Gastrocnemius medialis (tissue), 4 donors: ENCODE data around the gene BAHCC1.

Source experiments
- POLR2A ChIP-seq, 2 donors: fragments of 450-650 bp; IDR thresholded peaks; one replicate each; pipeline ENCODE4 v1.6.1; 2017; ENCODE audit warnings: antibody characterized with exemption in 2 of 2, mild to moderate bottlenecking in 2 of 2, moderate library complexity in 2 of 2
- TF ChIP-seq, protein P1 (sequence below), 5 experiments: fragments of 450-650 bp in 3 of 5; fragments of 200-600 bp in 2 of 5; sonication (generic) in 2 of 5; IDR thresholded peaks in 4 of 5; conservative IDR thresholded peaks in 1 of 5; 1 replicate in 4 of 5; 2 replicates in 1 of 5; pipeline ENCODE4 v1.5.1; 2016 to 2019; ENCODE audit warnings: antibody characterized with exemption in 5 of 5, mild to moderate bottlenecking in 3 of 5, moderate library complexity in 3 of 5

DNA sequence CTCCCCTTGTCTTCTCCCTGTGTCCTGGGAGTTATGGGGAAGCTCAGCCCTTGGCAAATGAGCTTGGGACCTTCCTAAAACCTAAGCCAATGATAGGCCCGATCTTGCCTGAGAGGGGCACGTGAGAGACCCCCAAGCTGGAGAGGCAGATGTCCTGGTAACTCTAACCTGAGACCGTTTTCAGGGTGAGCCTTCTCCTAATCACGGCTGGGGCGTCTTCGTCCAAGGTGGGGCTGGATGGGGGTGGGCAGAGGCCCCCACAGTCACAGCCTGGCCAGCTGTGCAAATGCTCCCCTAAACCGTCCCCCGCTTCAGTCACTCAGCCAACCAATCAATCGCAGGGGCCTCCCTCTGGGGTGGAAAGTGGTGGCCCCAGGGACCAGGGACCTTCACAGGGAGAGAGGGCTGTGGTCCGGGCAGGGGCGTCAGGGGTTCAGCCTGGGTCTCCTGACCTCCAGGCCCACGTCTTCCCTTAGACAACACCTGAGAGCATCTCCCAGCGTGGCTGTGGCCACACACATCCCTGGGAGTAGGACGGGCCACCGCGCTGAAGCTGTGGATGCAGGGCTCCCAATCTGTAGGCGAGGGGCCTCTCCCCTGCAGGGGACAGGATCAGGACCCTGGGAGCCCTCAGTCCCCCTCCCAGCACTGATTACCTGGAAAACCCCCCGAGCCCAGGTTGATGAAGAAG is 86.7 kb downstream of the BAHCC1 start:
- TF ChIP-seq, protein P1, sequence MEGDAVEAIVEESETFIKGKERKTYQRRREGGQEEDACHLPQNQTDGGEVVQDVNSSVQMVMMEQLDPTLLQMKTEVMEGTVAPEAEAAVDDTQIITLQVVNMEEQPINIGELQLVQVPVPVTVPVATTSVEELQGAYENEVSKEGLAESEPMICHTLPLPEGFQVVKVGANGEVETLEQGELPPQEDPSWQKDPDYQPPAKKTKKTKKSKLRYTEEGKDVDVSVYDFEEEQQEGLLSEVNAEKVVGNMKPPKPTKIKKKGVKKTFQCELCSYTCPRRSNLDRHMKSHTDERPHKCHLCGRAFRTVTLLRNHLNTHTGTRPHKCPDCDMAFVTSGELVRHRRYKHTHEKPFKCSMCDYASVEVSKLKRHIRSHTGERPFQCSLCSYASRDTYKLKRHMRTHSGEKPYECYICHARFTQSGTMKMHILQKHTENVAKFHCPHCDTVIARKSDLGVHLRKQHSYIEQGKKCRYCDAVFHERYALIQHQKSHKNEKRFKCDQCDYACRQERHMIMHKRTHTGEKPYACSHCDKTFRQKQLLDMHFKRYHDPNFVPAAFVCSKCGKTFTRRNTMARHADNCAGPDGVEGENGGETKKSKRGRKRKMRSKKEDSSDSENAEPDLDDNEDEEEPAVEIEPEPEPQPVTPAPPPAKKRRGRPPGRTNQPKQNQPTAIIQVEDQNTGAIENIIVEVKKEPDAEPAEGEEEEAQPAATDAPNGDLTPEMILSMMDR (IDR thresholded peaks at IDR 0.05 in 4 of 5, conservative IDR thresholded peaks at IDR 0.05 in 1 of 5) = no peak
- no peak for TF ChIP-seq POLR2A (IDR thresholded peaks at IDR 0.05)
